SH-SY5Y (cell line): Measurements from ENCODE around the gene NUP93.

Experiments used
- GATA2 ChIP-seq: IDR thresholded peaks from 2 replicates; pipeline ENCODE4 v1.6.1; 2011; ENCODE audit warnings: mild to moderate bottlenecking, low read depth, low read length
- GATA3 ChIP-seq: IDR thresholded peaks from 2 replicates; pipeline ENCODE4 v1.6.1; 2011; ENCODE audit warnings: low read depth, mild to moderate bottlenecking, low read length, moderate library complexity

GRCh38 chr16:56715126-56715525 lies 14.8 kb upstream of the NUP93 start:
- TF ChIP-seq GATA2 (peak; percentile 76), GATA3 (peak; percentile 41; the same call in 1 of the 2 replicates)
